Occipital lobe (tissue), 2 donors: ENCODE results near the gene TBC1D3D. TPM values are rescaled to one million over a fixed set of nuclear protein-coding genes. Genes with fewer than 3 reads are reported as not detected.
"Not testable (repeated sequence)": the region's sequence is repeated elsewhere in the genome, so short reads cannot be mapped to it uniquely, and the experiment has no call there.

ENCODE experiments used
- DNase-seq: peaks from one replicate; lab custom pipeline; 2025; lab: John Stamatoyannopoulos, UW
- total RNA-seq: library from RNA; depleted of rRNA; stranded (reverse); fragments of >200 nt; gene quantifications from one replicate; pipeline ENCODE4 v1.2.3, GENCODE V29; 2014

TBC1D3D gene
- 1.6 TPM for total RNA-seq

- DNase-seq: not testable (repeated sequence)
Measured at GRCh38 chr17:38003676-38004075, at the start of gene TBC1D3D. Gene TBC1D3D, plus strand, starts transcription at chr17:38003976. Its CDS starts 1,585 bp downstream, at chr17:38005561.

- DNase-seq: not testable (repeated sequence)
Measured at GRCh38 chr17:37988960-37989359, 14.8 kb upstream of the TBC1D3D start, which contains the start of gene TBC1D3L. Gene TBC1D3L, minus strand, starts transcription at chr17:37989060. Its CDS starts 1,540 bp downstream, at chr17:37987520.

Other genes with a start within 250 kb of the TBC1D3D start
- gene TBC1D3K, start 79.6 kb upstream of the TBC1D3D start, total RNA-seq: not detected
- gene TBC1D3L, start 14.9 kb upstream of the TBC1D3D start, total RNA-seq: 0.78 TPM
- not detected for gene TBC1D3C, start 64.7 kb downstream of the TBC1D3D start, total RNA-seq
- gene TBC1D3E, start 124.0 kb downstream of the TBC1D3D start, total RNA-seq: not detected
- gene TBC1D3, start 188.6 kb downstream of the TBC1D3D start, total RNA-seq: not detected